Measurements from ENCODE around the gene TBC1D9B. TPM values are rescaled to one million over a fixed set of nuclear protein-coding genes. Genes with fewer than 3 reads are reported as not detected.

TBC1D9B gene
- total RNA-seq, 3 donors from 2014 or later, result 82.7 to 91.8 (median 88.6) TPM

DNA sequence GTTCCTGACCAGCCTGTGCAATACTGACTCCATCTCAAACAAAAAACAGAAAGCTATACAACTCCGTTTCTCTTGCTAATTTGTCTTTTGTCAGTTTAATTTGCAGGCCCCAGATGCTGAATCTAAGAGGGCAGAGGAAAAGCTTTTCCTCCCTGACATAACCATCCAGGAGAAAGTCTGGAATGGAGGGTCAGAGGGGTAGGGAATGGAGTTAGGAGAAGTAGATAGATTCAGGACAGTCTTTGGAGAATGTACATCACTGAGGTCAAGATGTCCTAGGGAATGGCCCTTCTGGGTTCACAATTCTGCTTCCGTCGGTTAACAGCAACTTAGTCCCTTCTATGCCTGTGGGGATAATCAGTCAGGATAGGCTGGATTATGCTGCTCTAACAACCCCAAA is 93.6 kb downstream of the TBC1D9B start:
- Mint-ChIP-seq H3K27me3 (ENCODE audit: low read depth) (peaks cover 3% of the 10 kb centered on the region), H3K4me3 (no peak overlapping the region), H3K36me3 (ENCODE audit: insufficient read depth) (peaks cover 4% of the 10 kb centered on the region), H3K9me3 (no peaks in the 10 kb centered on the region), H3K4me1 (ENCODE audit: low read depth) (peaks cover 15% of the 10 kb centered on the region)
- DNase-seq (no peak), ATAC-seq (no peak)

DNA sequence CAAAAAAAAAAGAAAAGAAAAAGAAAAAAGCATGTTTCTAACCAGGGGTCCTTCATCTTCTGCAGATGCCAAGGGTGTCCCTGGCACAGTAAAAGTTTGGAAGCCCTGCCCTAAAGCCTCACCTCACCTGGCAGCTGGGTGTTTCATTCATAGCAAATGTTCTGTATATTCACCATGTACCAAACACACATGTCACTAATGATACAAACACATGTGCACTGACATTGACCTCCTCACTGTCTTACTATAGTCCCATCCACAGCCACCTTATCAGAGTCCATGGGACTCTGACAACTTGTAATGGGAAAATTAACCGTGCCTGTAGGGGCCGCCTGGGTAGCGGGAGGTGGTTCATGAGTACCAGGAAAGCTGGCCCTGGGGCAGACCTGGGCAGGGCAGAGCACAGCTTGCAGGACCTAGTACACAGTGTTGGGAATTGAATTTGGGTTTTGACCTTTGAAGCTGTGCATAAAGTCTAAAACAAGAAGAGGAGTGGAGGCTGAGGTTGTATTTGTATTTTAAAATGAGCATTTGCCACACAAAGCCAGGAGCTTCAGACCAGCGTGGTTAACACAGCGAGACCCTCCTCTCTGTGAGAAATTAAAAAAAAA is 94.6 kb downstream of the TBC1D9B start:
- no peak overlapping the region for H3K4me3 Mint-ChIP-seq
- ATAC-seq (no peak), DNase-seq (no peak)
- H3K27me3 Mint-ChIP-seq (ENCODE audit: low read depth), result peaks cover 3% of the 10 kb centered on the region
- peaks cover 4% of the 10 kb centered on the region for H3K36me3 Mint-ChIP-seq (ENCODE audit: insufficient read depth)
- H3K4me1 Mint-ChIP-seq (ENCODE audit: low read depth), result peaks cover 11% of the 10 kb centered on the region
- no peaks in the 10 kb centered on the region for H3K9me3 Mint-ChIP-seq

DNA sequence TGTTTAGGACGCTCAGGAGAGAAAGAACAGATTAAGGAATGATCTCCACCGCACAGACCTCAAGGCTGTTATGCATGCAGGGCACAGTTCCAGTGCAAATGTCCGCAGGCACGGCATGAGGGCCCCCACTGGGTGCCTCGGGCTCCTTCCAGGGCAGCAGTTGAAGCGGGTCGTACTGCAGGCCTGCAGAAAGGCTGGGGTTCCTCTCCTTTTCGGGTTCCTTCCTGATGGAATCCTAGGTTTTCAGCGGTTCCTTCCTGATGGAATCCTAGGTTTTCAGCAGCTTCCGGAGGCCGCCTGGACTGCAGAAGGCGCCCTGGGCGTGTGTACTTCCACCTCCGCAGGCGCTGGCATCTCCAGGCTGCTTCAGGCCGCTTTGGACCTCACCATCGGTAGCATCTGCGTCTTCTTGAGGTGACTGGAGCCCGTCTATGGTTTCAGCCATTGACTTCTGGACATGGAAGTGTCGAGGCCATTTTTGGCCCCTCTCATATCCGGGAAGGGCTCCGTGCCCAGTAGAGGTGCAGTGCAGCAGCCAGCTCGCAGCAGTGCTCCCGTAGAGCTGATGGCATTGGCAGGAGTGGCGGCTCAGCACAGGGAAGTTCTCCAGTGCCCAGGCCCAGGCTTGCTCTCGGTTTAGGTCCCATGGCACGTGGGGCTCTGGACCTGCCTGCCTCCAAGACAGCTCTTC is 95.4 kb downstream of the TBC1D9B start:
- no peak overlapping the region for H3K4me3 Mint-ChIP-seq
- peaks cover 3% of the 10 kb centered on the region for H3K27me3 Mint-ChIP-seq (ENCODE audit: low read depth)
- ATAC-seq, result no peak
- peaks cover 7% of the 10 kb centered on the region for H3K4me1 Mint-ChIP-seq (ENCODE audit: low read depth)
- peaks cover 4% of the 10 kb centered on the region for H3K36me3 Mint-ChIP-seq (ENCODE audit: insufficient read depth)
- H3K9me3 Mint-ChIP-seq, result no peaks in the 10 kb centered on the region
- no peak for DNase-seq

Other genes starting within 250 kb of the TBC1D9B start
- gene CBY3, start 226.9 kb downstream of the TBC1D9B start, total RNA-seq, result under 1 TPM in 2 of 3 donors, not detected in 1; 0.51 to 0.53 TPM
- 100 to 1,000 TPM; 630 to 693 (median 634) TPM for gene CANX, start 208.9 kb downstream of the TBC1D9B start, total RNA-seq
- gene MAML1, start 175.1 kb downstream of the TBC1D9B start, total RNA-seq, result 10 to 100 TPM; 24.5 to 27.5 (median 26.9) TPM
- gene LTC4S, start 113.9 kb downstream of the TBC1D9B start, total RNA-seq, result 1 to 10 TPM in 1 of 3 donors, under 1 TPM in 2; 0.37 to 2.3 (median 0.61) TPM
- 10 to 100 TPM; 43.6 to 63.7 (median 54.5) TPM for gene MGAT4B, start 101.0 kb downstream of the TBC1D9B start, total RNA-seq
- 100 to 1,000 TPM; 109 to 141 (median 111) TPM for gene SQSTM1, start 87.0 kb downstream of the TBC1D9B start, total RNA-seq
- 10 to 100 TPM; 14.9 to 16.1 (median 16.0) TPM for gene MRNIP, start 49.1 kb downstream of the TBC1D9B start, total RNA-seq
- gene RNF130, start 163.9 kb upstream of the TBC1D9B start, total RNA-seq, result 10 to 100 TPM; 17.2 to 19.5 (median 18.4) TPM

Measured in activated T-cell treated with anti-CD3 and anti-CD28 coated beads, Interleukin-2, amount 50 U/mL, for 4 hours (primary cell).